ENCODE data around the gene FGD2. TPM values are rescaled to one million over a fixed set of nuclear protein-coding genes. Genes with fewer than 3 reads are reported as not detected.

FGD2 gene
- total and polyA plus RNA-seq, 10 of the 15 experiments (the other 5 are each of a cell fraction or from before 2014, with no cell fraction given): 5.2 to 88.1 (median 33.2) TPM

GRCh38 chr6:36958775-36959554, 46.5 kb upstream of the FGD2 start:
- intact Hi-C loops (cut with micrococcal nuclease; ENCODE audit: unreplicated experiment) (no loop called here), in situ Hi-C loops (cut with MboI) (no loop called here)
- WGBS (ENCODE audit: insufficient coverage, insufficient replicate concordance, low lambda C conversion rate, missing lambda C conversion rate): 75% methylated on average over 32 of the region's 44 CpGs
- Histone ChIP-seq H3K4me2 (ENCODE audit: control insufficient read depth, insufficient read depth) (no peak overlapping the region), H3K36me3 (ENCODE audit: control insufficient read depth in 2 of 2, insufficient read depth in 2 of 2, low read length in 1 of 2) (no peaks in the 10 kb centered on the region), H3K79me2 (ENCODE audit: control insufficient read depth, insufficient read depth, low read length) (no peaks in the 10 kb centered on the region), H2AFZ (ENCODE audit: control insufficient read depth, low read depth, low read length) (no peak overlapping the region), H3K4me1 (ENCODE audit: control insufficient read depth, insufficient read depth, low read length) (peaks cover 14% of the 10 kb centered on the region), H3K27ac (ENCODE audit: control insufficient read depth, insufficient read depth) (no peak overlapping the region), H4K20me1 (ENCODE audit: control insufficient read depth, insufficient read depth) (no peaks in the 10 kb centered on the region), H3K27me3 (replicated peaks in 1 of 2; ENCODE audit: control insufficient read depth in 2 of 2, insufficient read depth in 2 of 2, low read length in 1 of 2) (no peaks in the 10 kb centered on the region), H3K9me3 (replicated peaks; ENCODE audit: control insufficient read depth, insufficient read depth, low read length) (no peaks in the 10 kb centered on the region), H3K9ac (ENCODE audit: control insufficient read depth, insufficient read depth, low read length) (no peak overlapping the region), H3K4me3 (no peak overlapping the region)
- no peak for ATAC-seq
- CTCF ChIA-PET: interaction anchor here (2.2 kb wide), 1 partner anchor 59 kb away, joined by 7 read pairs; no protein-coding TSS in a partner anchor
- FAIRE-seq: no peak
- no peak for DNase-seq (ENCODE audit: low read depth, low spot score)
- SMC1A ChIA-PET (ENCODE audit: uncharacterized antibody, unreplicated experiment): no interaction called here
- BruUV-seq (replicated peaks): no TSS peak
- POLR2A ChIA-PET: interaction anchor here (0.6 kb wide), 1 partner anchor 447 kb away, joined by 3 read pairs; no protein-coding TSS in a partner anchor
- RAD21 ChIA-PET (ENCODE audit: unreplicated experiment): interaction anchor here (1.3 kb wide), 1 partner anchor 59 kb away, joined by 4 read pairs; no protein-coding TSS in a partner anchor
- TF ChIP-seq HCFC1 (IDR thresholded peaks at IDR 0.05; ENCODE audit: low read length) (no peak), ZSCAN29 (IDR thresholded peaks at IDR 0.05) (no peak), YY1 (IDR thresholded peaks at IDR 0.05; ENCODE audit: low read depth, low read length) (no peak), NFYA (IDR thresholded peaks at IDR 0.05; ENCODE audit: borderline replicate concordance, low read depth, low read length) (no peak), TCF12 (IDR thresholded peaks at IDR 0.05; ENCODE audit: low read depth, low read length) (no peak), MAX (IDR thresholded peaks at IDR 0.05; ENCODE audit: low read depth, low read length) (no peak), CHD1 (IDR thresholded peaks at IDR 0.05; ENCODE audit: low read depth, low read length) (no peak), CREB1 (IDR thresholded peaks at IDR 0.05; ENCODE audit: low read depth) (no peak), HDAC2 (IDR thresholded peaks at IDR 0.05) (no peak), PML (IDR thresholded peaks at IDR 0.05; ENCODE audit: low read length) (no peak), CBX5 (IDR thresholded peaks at IDR 0.05; ENCODE audit: low read depth) (no peak), EGR1 (IDR thresholded peaks at IDR 0.05; ENCODE audit: borderline replicate concordance in 1 of 2, low read depth in 2 of 2, low read length in 2 of 2) (no peak), NFIC (IDR thresholded peaks at IDR 0.05; ENCODE audit: low read depth, low read length) (no peak), ZNF687 (IDR thresholded peaks at IDR 0.05) (no peak), MYC (IDR thresholded peaks at IDR 0.05; ENCODE audit: insufficient read depth, insufficient read length, insufficient replicate concordance, low read length, severe bottlenecking) (no peak), IKZF1 (conservative IDR thresholded peaks at IDR 0.05) (no peak), LARP7 (IDR thresholded peaks at IDR 0.05) (no peak), TCF7 (IDR thresholded peaks at IDR 0.05; ENCODE audit: borderline replicate concordance) (no peak), TCF3 (IDR thresholded peaks at IDR 0.05; ENCODE audit: borderline replicate concordance, insufficient read depth, low read depth, low read length) (no peak)
